K562 (cell line): Measurements from ENCODE around the gene RHOF. TPM values are rescaled to one million over a fixed set of nuclear protein-coding genes. Genes with fewer than 3 reads are reported as not detected.

Experiments used
- BRD9 ChIP-seq: fragments of 450-650 bp; IDR thresholded peaks from 2 replicates; pipeline ENCODE4 v1.6.1; 2018; ENCODE audit warnings: low read depth; ENCODE audit not compliant: partially characterized antibody
- CEBPB ChIP-seq: fragments of 450-650 bp; IDR thresholded peaks from 2 replicates; pipeline ENCODE4 v1.6.1; 2016; ENCODE audit warnings: missing genetic modification characterization, missing compliant biosample characterization
- CREM ChIP-seq: IDR thresholded peaks from 2 replicates; pipeline ENCODE4 v1.6.1; 2014; ENCODE audit warnings: antibody characterized with exemption, low read depth
- ELF1 ChIP-seq: fragments of 200-800 bp; sonication (Bioruptor generic); IDR thresholded peaks from 2 replicates; pipeline ENCODE4 v1.6.1; 2016; ENCODE audit warnings: missing genetic modification characterization, missing compliant biosample characterization
- HDAC8 ChIP-seq: fragments of 450-650 bp; IDR thresholded peaks from 2 replicates; pipeline ENCODE4 v1.6.1; 2016; ENCODE audit warnings: mild to moderate bottlenecking, missing genetic modification characterization, moderate library complexity, missing compliant biosample characterization
- HIVEP1 ChIP-seq: fragments of 250-450 bp; sonication (Bioruptor Pico); IDR thresholded peaks from 2 replicates; pipeline ENCODE4 v1.4.0; 2020; ENCODE audit warnings: mild to moderate bottlenecking
- KDM1A ChIP-seq, 2 experiments: fragments of 450-650 bp; IDR thresholded peaks; 2 replicates each; pipeline ENCODE4 v1.6.1; 2016; ENCODE audit warnings: mild to moderate bottlenecking in 2 of 2
- MCM5 ChIP-seq: fragments of 450-650 bp; IDR thresholded peaks from 2 replicates; pipeline ENCODE4 v1.6.1; 2016; ENCODE audit warnings: low read depth
- MED1 ChIP-seq: sonication (generic); formaldehyde crosslinking; IDR thresholded peaks from 2 replicates; pipeline ENCODE4 v1.8.1; 2023; ENCODE audit warnings: missing genetic modification reagents, borderline replicate concordance
- NBN ChIP-seq: fragments of 450-650 bp; IDR thresholded peaks from 2 replicates; pipeline ENCODE4 v1.6.1; 2016; ENCODE audit warnings: low read depth, mild to moderate bottlenecking
- NFE2L1 ChIP-seq: fragments of 450-650 bp; IDR thresholded peaks from 2 replicates; pipeline ENCODE4 v1.6.1; 2016; ENCODE audit warnings: missing genetic modification characterization, low read depth, mild to moderate bottlenecking, missing compliant biosample characterization, moderate library complexity, borderline replicate concordance
- RBM34 ChIP-seq: fragments of 200-400 bp; formaldehyde crosslinking; IDR thresholded peaks from 2 replicates; pipeline ENCODE4 v1.6.1; 2018; ENCODE audit warnings: low read length, borderline replicate concordance; ENCODE audit not compliant: insufficient read depth
- SUPT5H ChIP-seq: fragments of 450-650 bp; IDR thresholded peaks from 2 replicates; pipeline ENCODE4 v1.6.1; 2016
- TAF1 ChIP-seq: IDR thresholded peaks from 2 replicates; pipeline ENCODE4 v1.6.1; 2011; ENCODE audit warnings: mild to moderate bottlenecking, low read length, moderate library complexity; ENCODE audit not compliant: insufficient read depth, control insufficient read depth, severe bottlenecking; ENCODE audit errors: extremely low read depth
- ZBTB7A ChIP-seq: IDR thresholded peaks from 2 replicates; pipeline ENCODE4 v1.6.1; 2011; ENCODE audit warnings: low read depth, mild to moderate bottlenecking, low read length, moderate library complexity, borderline replicate concordance; ENCODE audit not compliant: control insufficient read depth
- ZEB2 ChIP-seq: fragments of 450-650 bp; IDR thresholded peaks from 2 replicates; pipeline ENCODE4 v1.6.1; 2016
- ZNF212 ChIP-seq: fragments of 450-650 bp; formaldehyde crosslinking; IDR thresholded peaks from 2 replicates; pipeline ENCODE4 v1.4.0; 2020; ENCODE audit warnings: mild to moderate bottlenecking
- polyA plus RNA-seq, 8 experiments: library from polyadenylated mRNA; depleted of rRNA in 4 of 8; stranded (reverse) in 5 of 8; unstranded in 3 of 8; fragments of >200 nt; fragmentation: Nextera tagmentation in 2 of 8; fragmentation: Illumina TruSeq in 1 of 8; extraction: Ambion mirVana in 2 of 8; extraction: Trizol in 1 of 8; gene quantifications; 2 replicates each; pipeline versions ENCODE4 v1.2.1 to v1.2.3, GENCODE V29; 2011 to 2014; ENCODE audit warnings: inconsistent platforms in 1 of 8, missing spikeins in 1 of 8
- total RNA-seq, 7 experiments: library from RNA; depleted of rRNA in 6 of 7; stranded (reverse); fragments of >200 nt in 6 of 7; fragmentation: Illumina TruSeq in 2 of 7; extraction: Trizol in 2 of 7; gene quantifications; 2 replicates each; pipeline versions ENCODE4 v1.2.1 to v1.2.3, GENCODE V29; 2011 to 2021; ENCODE audit warnings: low replicate concordance in 1 of 7
- TF ChIP-seq, protein P1 (sequence below): fragments of 450-650 bp; IDR thresholded peaks from 2 replicates; pipeline ENCODE4 v1.6.1; 2016
- TF ChIP-seq, protein P2 (sequence below): fragments of 450-650 bp; IDR thresholded peaks from 2 replicates; pipeline ENCODE4 v1.6.1; 2016; ENCODE audit warnings: low read depth, mild to moderate bottlenecking, moderate library complexity
- TF ChIP-seq, protein P3 (sequence below): fragments of 250-450 bp; sonication (Bioruptor Pico); IDR thresholded peaks from 2 replicates; pipeline ENCODE4 v1.5.0; 2020; ENCODE audit warnings: mild to moderate bottlenecking
- TF ChIP-seq, protein P4 (sequence below): fragments of 200-800 bp; sonication (Bioruptor generic); IDR thresholded peaks from 2 replicates; pipeline ENCODE4 v1.6.1; 2016; ENCODE audit warnings: missing genetic modification characterization, missing compliant biosample characterization

The RHOF gene
- total and polyA plus RNA-seq, 9 of the 15 experiments (the other 6 are each of a cell fraction or from before 2014, with no cell fraction given), result 0.13 to 10.1 (median 4.0) TPM

- TF ChIP-seq, protein P1, sequence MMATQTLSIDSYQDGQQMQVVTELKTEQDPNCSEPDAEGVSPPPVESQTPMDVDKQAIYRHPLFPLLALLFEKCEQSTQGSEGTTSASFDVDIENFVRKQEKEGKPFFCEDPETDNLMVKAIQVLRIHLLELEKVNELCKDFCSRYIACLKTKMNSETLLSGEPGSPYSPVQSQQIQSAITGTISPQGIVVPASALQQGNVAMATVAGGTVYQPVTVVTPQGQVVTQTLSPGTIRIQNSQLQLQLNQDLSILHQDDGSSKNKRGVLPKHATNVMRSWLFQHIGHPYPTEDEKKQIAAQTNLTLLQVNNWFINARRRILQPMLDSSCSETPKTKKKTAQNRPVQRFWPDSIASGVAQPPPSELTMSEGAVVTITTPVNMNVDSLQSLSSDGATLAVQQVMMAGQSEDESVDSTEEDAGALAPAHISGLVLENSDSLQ, result no peak
- no peak for TF ChIP-seq ZEB2
- no peak for TF ChIP-seq KDM1A (IDR thresholded peaks at IDR 0.05)
- TF ChIP-seq, protein P2, sequence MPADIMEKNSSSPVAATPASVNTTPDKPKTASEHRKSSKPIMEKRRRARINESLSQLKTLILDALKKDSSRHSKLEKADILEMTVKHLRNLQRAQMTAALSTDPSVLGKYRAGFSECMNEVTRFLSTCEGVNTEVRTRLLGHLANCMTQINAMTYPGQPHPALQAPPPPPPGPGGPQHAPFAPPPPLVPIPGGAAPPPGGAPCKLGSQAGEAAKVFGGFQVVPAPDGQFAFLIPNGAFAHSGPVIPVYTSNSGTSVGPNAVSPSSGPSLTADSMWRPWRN, result no peak
- peak; percentile 87 for TF ChIP-seq CREM
- peak; percentile 68; the same call in 1 of the 2 replicates for TF ChIP-seq HDAC8 (tag)
- TF ChIP-seq BRD9, result peak; percentile 71
- TF ChIP-seq NBN, result 0 out of 2 replicates have a peak, but pooled peaks have one; percentile 37
- no peak for TF ChIP-seq ELF1
- TF ChIP-seq ZBTB7A, result peak; percentile 86
- TF ChIP-seq MED1 (CRISPR knock-in tag), result no peak
- TF ChIP-seq ZNF212 (CRISPR knock-in tag), result no peak
- no peak for TF ChIP-seq TAF1
- no peak for TF ChIP-seq CEBPB (tag)
- no peak for TF ChIP-seq NFE2L1
- TF ChIP-seq, protein P3, sequence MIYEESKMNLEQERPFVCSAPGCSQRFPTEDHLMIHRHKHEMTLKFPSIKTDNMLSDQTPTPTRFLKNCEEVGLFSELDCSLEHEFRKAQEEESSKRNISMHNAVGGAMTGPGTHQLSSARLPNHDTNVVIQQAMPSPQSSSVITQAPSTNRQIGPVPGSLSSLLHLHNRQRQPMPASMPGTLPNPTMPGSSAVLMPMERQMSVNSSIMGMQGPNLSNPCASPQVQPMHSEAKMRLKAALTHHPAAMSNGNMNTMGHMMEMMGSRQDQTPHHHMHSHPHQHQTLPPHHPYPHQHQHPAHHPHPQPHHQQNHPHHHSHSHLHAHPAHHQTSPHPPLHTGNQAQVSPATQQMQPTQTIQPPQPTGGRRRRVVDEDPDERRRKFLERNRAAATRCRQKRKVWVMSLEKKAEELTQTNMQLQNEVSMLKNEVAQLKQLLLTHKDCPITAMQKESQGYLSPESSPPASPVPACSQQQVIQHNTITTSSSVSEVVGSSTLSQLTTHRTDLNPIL (CRISPR knock-in tag), result no peak
- TF ChIP-seq, protein P4, sequence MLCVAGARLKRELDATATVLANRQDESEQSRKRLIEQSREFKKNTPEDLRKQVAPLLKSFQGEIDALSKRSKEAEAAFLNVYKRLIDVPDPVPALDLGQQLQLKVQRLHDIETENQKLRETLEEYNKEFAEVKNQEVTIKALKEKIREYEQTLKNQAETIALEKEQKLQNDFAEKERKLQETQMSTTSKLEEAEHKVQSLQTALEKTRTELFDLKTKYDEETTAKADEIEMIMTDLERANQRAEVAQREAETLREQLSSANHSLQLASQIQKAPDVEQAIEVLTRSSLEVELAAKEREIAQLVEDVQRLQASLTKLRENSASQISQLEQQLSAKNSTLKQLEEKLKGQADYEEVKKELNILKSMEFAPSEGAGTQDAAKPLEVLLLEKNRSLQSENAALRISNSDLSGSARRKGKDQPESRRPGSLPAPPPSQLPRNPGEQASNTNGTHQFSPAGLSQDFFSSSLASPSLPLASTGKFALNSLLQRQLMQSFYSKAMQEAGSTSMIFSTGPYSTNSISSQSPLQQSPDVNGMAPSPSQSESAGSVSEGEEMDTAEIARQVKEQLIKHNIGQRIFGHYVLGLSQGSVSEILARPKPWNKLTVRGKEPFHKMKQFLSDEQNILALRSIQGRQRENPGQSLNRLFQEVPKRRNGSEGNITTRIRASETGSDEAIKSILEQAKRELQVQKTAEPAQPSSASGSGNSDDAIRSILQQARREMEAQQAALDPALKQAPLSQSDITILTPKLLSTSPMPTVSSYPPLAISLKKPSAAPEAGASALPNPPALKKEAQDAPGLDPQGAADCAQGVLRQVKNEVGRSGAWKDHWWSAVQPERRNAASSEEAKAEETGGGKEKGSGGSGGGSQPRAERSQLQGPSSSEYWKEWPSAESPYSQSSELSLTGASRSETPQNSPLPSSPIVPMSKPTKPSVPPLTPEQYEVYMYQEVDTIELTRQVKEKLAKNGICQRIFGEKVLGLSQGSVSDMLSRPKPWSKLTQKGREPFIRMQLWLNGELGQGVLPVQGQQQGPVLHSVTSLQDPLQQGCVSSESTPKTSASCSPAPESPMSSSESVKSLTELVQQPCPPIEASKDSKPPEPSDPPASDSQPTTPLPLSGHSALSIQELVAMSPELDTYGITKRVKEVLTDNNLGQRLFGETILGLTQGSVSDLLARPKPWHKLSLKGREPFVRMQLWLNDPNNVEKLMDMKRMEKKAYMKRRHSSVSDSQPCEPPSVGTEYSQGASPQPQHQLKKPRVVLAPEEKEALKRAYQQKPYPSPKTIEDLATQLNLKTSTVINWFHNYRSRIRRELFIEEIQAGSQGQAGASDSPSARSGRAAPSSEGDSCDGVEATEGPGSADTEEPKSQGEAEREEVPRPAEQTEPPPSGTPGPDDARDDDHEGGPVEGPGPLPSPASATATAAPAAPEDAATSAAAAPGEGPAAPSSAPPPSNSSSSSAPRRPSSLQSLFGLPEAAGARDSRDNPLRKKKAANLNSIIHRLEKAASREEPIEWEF (CRISPR knock-in tag), result no peak
- TF ChIP-seq RBM34, result no peak
- no peak for TF ChIP-seq SUPT5H
- no peak for TF ChIP-seq HIVEP1 (CRISPR knock-in tag)
- TF ChIP-seq MCM5, result no peak
Measured at GRCh38 chr12:121793838-121794533, 498 bp upstream of the RHOF start (continued).
